Stimulated activated CD8-positive, alpha-beta memory T cell treated with anti-CD3 and anti-CD28 coated beads, Interleukin-7, amount 100 ng/mL, for 24 hours (primary cell): ENCODE data around the gene GRK5.
"Not testable (repeated sequence)": the region's sequence is repeated elsewhere in the genome, so short reads cannot be mapped to it uniquely, and the experiment has no call there.

ENCODE experiments used
- DNase-seq: peaks from one replicate; pipeline ENCODE4 v3.0.0-alpha.2; 2020; ENCODE audit warnings: low read depth

The GRK5 gene

GRCh38 chr10:119421891-119422681 lies 214.7 kb downstream of the GRK5 start:
- DNase-seq = no peak

- DNase-seq = no peak
Measured at GRCh38 chr10:119422682-119423509, 215.5 kb downstream of the GRK5 start.

GRCh38 chr10:119423510-119424257 lies 216.3 kb downstream of the GRK5 start:
- DNase-seq = no peak

- no peak for DNase-seq
Measured at GRCh38 chr10:119424258-119424975, 217.0 kb downstream of the GRK5 start.

GRCh38 chr10:119425102-119425880 lies 217.9 kb downstream of the GRK5 start:
- DNase-seq = no peak

DNA sequence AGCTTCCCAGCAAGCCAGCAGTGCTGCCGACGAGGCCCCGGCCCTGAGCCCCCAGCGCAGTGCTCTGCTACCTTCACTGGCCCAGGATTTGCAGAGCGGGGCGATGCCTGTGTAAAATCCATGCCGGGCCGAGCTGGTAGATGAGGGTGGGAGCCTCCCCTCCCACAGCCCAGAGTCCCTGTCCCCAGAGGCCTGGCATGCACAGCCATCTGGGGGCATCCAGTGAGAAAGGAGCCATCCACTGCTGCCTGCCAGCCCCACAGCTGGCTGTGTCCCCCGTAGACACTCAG lies 218.5 kb downstream of the GRK5 start:
- DNase-seq = no peak

DNA sequence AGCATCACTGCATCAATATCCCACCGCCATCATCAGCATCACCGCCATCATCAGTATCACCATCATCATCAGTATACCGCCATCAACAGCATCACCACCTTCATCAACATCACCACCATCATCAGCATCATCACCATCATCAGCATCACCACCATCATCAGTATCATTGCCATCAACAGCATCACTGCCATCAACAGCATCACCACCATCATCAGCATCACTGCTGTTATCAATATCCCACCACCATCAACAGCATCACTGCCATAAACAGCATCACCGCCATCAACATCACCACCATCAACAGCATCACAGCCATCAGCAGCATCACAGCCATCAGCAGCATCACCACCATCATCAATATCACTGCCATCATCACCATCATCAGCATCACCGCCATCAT lies 219.3 kb downstream of the GRK5 start:
- DNase-seq = no peak

- DNase-seq = no peak
Measured at GRCh38 chr10:119427263-119427864, 220.0 kb downstream of the GRK5 start.

DNA sequence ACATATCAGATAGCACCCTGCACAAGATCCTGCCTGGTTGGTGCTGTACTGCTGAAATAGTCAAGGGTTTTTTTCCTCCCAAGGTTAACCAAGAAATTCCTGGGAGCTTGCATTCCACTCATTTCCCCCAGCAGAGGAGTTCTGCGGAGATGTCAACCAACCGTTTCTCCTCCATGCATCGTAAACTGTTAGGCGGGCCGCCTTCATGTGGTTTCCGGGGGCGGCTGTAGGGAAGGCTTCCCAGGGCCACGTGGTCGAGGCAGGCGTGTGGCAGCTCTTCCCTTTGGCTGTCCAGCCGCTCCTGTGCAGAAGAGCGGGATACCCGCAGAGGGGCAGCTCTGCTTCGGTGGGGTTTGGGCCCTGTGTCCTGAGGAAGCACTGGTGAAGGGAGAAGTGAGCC lies 221.4 kb downstream of the GRK5 start:
- DNase-seq = no peak

- no peak for DNase-seq
Measured at GRCh38 chr10:119429771-119430170, 222.4 kb downstream of the GRK5 start.

DNA sequence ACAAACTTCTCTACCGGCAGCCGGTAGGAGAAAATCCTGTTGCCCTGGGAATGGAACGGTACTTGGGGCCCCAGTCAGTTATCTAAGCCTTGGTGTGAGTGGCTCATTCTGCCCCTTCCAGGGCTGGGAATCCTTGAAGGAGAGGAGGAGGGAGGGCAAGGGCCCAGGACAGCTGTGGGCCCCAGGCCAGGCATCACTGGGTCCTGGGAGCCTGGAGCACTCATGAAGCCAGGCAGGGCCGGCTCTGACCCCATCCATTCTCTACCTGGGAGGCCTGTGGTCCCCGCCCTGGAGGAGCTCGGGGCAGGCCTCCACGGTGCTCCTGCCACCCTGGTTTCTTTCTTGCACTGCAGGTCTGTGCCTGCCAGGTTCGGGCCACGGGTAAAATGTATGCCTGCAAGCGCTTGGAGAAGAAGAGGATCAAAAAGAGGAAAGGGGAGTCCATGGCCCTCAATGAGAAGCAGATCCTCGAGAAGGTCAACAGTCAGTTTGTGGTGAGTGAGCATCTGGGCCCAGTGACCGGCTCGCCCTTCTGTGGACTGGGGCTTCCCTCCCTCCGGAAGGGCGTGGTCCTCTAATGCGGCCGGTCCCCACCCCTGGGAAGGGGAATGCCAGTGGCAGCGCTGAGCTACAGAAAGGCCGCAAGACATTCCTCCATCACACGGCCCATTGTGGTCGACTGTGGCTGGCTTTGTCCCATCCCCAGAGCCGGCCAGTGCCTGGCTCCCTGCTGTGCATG lies 223.8 kb downstream of the GRK5 start:
- no peak for DNase-seq

GRCh38 chr10:119431773-119432135 lies 224.4 kb downstream of the GRK5 start:
- no peak for DNase-seq

- not testable (repeated sequence) for DNase-seq
Measured at GRCh38 chr10:119434942-119435341, 227.6 kb downstream of the GRK5 start.

- DNase-seq = no peak
Measured at GRCh38 chr10:119438717-119439116, 231.3 kb downstream of the GRK5 start.

GRCh38 chr10:119439922-119440321 lies 232.6 kb downstream of the GRK5 start:
- DNase-seq = no peak

DNA sequence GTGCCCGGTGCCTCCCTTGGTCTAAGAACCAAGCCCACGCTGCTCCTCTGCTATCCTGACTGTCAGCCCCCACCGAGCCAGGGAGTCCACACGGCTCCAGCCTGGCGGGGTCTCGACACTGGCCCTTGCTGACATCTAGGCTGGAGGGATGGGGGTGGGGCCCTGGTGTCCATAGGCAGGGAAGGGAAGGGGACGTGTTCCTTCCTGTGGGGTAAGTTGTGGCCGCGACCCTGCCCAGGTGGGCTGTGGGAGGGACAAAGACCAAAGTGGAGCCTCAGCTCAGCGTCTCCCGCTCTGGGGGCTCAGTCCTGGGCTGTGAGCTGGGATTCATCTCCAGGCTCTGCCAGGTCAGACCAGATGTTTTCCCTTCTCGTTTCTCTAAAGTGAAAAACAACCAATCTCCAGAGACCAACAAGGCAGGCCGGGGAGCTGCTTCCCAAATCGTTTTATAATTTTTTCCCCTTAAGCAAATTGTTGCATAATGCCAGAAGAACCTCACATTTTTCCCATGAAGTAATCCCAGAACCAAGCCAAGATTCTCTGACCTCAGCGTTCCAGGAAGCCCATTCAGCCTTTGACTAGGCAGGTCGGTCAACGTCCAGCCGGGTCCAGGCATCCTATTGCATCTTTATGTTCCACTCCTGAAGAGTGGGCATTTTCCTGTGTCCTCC lies 233.9 kb downstream of the GRK5 start:
- no peak for DNase-seq

GRCh38 chr10:119441921-119442757 lies 234.8 kb downstream of the GRK5 start:
- no peak for DNase-seq

DNA sequence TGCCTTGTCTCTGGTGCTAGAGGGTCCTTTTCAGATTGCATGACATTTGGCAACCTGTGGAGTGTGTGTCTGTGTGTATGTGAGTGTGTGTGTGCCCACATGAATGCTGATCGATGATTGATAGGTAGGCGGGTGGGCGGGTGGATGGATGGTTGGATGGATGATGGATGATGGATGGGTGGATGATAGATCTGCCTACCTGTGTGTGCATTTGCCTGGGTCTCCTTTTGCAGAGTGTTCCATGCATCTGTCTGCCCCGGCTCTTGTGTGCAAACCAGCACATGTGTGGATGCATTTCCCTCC lies 235.3 kb downstream of the GRK5 start:
- DNase-seq = no peak

- DNase-seq = no peak
Measured at GRCh38 chr10:119443441-119443840, 236.1 kb downstream of the GRK5 start.
